Cerebellar nuclear complex (tissue), 1 donor: Measurements from ENCODE around the gene AHNAK2.

ENCODE experiments used
- DNase-seq, 2 experiments: peaks; one replicate each; lab custom pipeline; 2025; lab: John Stamatoyannopoulos, UW

Gene AHNAK2

GRCh38 chr14:105012171-105012985 lies 34.2 kb upstream of the AHNAK2 start:
- DNase-seq: peak in 1 of 2 experiments; percentile 39

- peak in 1 of 2 experiments; percentile 10 for DNase-seq
These were observed 33.3 kb upstream of the AHNAK2 start for GRCh38 chr14:105011312-105011990.

GRCh38 chr14:105010891-105011291 lies 32.7 kb upstream of the AHNAK2 start:
- DNase-seq: no peak

- no peak for DNase-seq
These were observed 31.9 kb upstream of the AHNAK2 start for GRCh38 chr14:105010106-105010505.

- no peak for DNase-seq
These were observed 29.6 kb upstream of the AHNAK2 start for GRCh38 chr14:105007593-105008264.

- DNase-seq: no peak
These were observed 28.8 kb upstream of the AHNAK2 start for GRCh38 chr14:105006831-105007592.

GRCh38 chr14:105005929-105006830 lies 28.0 kb upstream of the AHNAK2 start:
- no peak for DNase-seq

GRCh38 chr14:105005329-105005928 lies 27.3 kb upstream of the AHNAK2 start:
- no peak for DNase-seq

GRCh38 chr14:104999361-104999760 lies 21.2 kb upstream of the AHNAK2 start:
- no peak for DNase-seq

- no peak for DNase-seq
These were observed 20.6 kb upstream of the AHNAK2 start for GRCh38 chr14:104998801-104999200.

- DNase-seq: no peak
These were observed 18.3 kb upstream of the AHNAK2 start for GRCh38 chr14:104996483-104996882.

- no peak for DNase-seq
These were observed 17.9 kb upstream of the AHNAK2 start for GRCh38 chr14:104996032-104996431.

- DNase-seq: no peak
These were observed 16.8 kb upstream of the AHNAK2 start for GRCh38 chr14:104994978-104995377.

- no peak for DNase-seq
These were observed 15.8 kb upstream of the AHNAK2 start for GRCh38 chr14:104993808-104994591.

GRCh38 chr14:104993306-104993705 lies 15.1 kb upstream of the AHNAK2 start:
- no peak for DNase-seq

- no peak for DNase-seq
These were observed 14.3 kb upstream of the AHNAK2 start for GRCh38 chr14:104992501-104992900.

GRCh38 chr14:104991896-104992230 lies 13.7 kb upstream of the AHNAK2 start:
- DNase-seq: no peak

- no peak for DNase-seq
These were observed 11.8 kb upstream of the AHNAK2 start for GRCh38 chr14:104989951-104990303.

GRCh38 chr14:104989236-104989950 lies 11.2 kb upstream of the AHNAK2 start:
- DNase-seq: no peak
